Retinal pigment epithelial cell (primary cell): ENCODE results near the gene SPATA46.

Source experiments
- DNase-seq: peaks from one replicate; pipeline ENCODE4 v3.0.0-alpha.2; 2010; ENCODE audit warnings: low read depth
- H3K4me3 ChIP-seq: 2 replicates; pipeline ENCODE4 v1.5.1; 2011; ENCODE audit warnings: mild to moderate bottlenecking, low read length, control low read depth, moderate library complexity
- TF ChIP-seq, protein P1 (sequence below): conservative IDR thresholded peaks from 2 replicates; pipeline ENCODE4 v1.5.1; 2011; ENCODE audit warnings: low read depth, low read length, control low read depth, inconsistent platforms

Gene SPATA46

DNA sequence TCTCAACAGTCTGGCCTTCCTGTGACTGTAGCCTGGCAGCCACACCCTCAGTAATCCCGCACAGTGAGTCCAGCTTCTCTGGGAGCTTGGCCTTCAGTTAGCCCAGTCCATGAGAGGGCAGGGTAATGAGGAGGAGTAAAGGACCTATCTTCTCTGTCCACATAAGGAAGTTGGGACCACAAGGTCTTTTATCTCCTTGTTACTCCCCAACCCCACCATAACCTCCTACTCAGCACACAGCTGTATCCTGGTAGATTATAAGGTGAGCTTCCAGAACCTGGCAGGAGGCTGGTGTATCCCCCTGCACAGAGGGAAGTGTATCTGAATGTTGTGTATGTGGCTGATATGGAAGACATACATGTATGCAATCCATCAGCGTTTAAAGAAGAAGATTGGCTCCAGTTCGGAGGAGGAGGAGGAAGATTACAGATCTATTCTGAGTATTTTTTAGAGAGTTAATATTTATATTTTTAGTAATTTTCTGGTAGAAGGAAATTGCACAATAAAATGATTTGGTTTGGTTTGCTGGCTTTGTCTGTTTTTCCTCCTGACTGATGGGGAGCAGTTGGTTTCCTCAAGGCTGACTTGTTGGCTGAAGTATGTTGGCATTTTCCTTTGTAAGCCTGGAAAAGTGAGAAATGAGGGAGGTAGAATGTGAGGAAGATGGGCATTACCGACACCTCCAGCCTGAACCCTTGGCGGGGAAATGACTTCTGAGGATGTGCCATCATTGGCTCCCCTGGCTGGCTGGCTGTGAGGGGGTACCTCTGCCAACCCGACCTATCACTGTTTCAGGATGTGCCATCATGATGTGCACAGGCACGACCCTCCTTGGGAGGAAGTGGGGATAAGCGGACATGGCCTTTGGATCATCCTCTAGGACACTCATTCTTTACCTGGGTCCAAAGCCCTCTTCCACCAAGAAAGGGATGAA lies 9.9 kb upstream of the SPATA46 start:
- TF ChIP-seq, protein P1, sequence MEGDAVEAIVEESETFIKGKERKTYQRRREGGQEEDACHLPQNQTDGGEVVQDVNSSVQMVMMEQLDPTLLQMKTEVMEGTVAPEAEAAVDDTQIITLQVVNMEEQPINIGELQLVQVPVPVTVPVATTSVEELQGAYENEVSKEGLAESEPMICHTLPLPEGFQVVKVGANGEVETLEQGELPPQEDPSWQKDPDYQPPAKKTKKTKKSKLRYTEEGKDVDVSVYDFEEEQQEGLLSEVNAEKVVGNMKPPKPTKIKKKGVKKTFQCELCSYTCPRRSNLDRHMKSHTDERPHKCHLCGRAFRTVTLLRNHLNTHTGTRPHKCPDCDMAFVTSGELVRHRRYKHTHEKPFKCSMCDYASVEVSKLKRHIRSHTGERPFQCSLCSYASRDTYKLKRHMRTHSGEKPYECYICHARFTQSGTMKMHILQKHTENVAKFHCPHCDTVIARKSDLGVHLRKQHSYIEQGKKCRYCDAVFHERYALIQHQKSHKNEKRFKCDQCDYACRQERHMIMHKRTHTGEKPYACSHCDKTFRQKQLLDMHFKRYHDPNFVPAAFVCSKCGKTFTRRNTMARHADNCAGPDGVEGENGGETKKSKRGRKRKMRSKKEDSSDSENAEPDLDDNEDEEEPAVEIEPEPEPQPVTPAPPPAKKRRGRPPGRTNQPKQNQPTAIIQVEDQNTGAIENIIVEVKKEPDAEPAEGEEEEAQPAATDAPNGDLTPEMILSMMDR = no peak
- no peak for DNase-seq
- H3K4me3 ChIP-seq = no peak overlapping the region

DNA sequence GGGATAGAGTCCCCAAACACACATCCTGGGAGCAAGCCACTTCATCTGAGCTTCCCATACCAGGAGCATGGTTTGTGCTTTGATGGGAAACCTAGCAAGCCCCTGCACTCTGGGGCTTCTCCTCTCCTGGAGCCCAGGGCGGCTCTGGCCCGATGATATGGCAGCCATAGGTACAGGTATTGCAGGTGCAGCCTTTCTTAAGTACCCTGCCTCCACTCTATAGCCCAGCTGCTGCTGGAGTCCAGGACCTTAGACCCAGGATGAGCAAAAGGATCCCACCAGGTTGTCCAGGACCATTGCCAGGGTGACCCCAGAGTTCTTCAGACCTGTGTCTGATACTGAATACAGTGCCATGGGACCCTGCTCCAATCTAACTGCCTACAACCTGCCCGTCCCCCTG lies 9.0 kb upstream of the SPATA46 start:
- TF ChIP-seq, protein P1 = no peak
- DNase-seq = no peak
- no peak overlapping the region for H3K4me3 ChIP-seq

DNA sequence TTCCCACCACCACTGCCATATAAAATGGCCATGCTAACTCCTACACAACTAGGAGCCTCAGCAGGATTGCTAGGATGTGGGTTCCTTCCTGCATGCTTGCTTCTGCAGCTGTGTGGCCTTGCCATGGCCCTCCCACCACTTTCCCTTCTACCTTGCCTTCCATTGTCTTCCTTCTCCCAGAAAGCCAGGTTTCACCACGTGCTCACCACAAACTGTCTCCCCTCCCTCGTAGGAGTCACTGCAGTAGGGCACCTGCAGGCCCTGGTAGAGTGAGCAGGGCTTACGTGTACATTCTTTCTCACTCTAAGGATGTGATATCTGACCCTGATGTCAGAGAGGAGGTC lies 8.6 kb upstream of the SPATA46 start:
- DNase-seq = no peak
- TF ChIP-seq, protein P1 = no peak
- no peak overlapping the region for H3K4me3 ChIP-seq

DNA sequence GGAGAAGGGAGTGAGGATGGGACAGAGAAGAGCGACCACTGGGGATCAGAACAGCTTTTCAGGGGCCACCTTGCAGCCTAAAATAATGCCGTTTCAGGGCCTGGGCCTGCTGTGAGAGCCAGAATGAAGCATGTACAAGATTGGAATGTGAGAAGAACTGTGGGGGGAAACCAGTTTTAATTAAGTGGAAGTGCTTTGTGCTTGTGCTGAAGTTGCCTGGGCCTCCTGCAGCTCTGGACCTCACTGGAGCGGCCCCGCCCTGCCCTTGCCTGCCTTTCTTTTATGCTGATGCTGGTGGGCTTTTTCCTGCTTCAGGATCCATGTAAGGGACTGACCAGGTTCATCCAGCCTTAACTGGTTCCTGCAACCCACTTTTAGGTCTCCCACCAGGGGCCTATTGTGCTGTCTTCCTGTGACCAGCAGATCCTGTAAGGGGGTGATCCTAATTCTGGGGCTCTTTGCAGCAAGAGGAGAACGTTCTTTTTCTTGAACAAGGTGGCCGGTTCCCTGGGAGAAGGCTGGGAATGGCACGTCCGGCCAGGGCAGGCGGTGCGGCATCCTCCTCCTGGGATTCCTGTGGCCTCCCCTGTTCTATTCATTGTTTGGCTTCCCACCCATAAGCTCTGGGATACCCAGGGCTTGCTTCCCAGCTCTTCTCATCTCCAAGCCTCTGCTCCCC lies 8.1 kb upstream of the SPATA46 start:
- no peak overlapping the region for H3K4me3 ChIP-seq
- DNase-seq = no peak
- TF ChIP-seq, protein P1 = no peak

DNA sequence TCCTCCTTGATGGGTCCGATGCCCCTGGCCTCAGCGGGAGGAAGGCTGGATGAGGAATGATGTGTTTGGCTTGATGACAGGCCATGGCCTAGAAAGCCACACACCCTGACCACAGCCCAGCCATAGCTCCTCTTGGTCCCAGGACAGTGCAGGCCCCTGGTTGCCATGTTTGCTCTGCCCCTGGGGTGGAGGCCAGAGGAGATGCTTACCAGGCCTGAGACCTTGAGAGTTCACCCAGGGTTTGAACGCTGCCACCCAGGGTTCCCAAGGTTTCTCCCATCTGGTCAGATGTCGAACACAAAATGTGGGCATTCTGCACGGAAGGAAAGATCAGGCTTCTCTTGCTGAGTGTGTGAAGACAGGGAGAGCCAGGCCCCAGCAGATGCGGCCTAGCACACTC lies 7.5 kb upstream of the SPATA46 start:
- TF ChIP-seq, protein P1 = no peak
- DNase-seq = no peak
- no peak overlapping the region for H3K4me3 ChIP-seq

DNA sequence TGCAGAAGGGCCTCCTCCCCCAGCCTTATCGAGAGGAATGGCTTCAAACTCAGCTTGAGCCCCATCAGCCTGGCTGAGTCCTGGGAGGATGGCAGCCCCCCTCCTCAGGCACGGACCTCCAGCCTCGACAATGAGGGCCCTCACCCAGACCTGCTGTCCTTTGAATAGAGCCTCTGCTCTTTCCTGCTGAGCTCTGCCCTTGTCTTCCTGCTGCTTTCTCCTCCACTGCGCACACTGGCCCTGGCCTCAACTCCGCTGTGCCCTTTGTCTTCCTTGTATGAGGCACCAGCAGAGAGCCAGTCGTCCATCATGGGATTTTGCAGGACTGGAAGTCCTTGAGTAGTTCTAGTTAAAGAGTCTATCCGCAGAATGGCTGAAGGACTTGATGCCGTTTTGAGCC lies 6.9 kb upstream of the SPATA46 start:
- DNase-seq = no peak
- H3K4me3 ChIP-seq = no peak overlapping the region
- TF ChIP-seq, protein P1 = no peak
